HG03175 (cell line): ENCODE measurements around the gene ATRNL1.

ENCODE experiments used
- ATAC-seq: cut with Tn5 transposase; IDR thresholded peaks from one replicate; pipeline ENCODE4 v1.9.1; 2021; ENCODE audit warnings: mild to moderate bottlenecking, moderate library complexity; ENCODE audit not compliant: unreplicated experiment

The ATRNL1 gene

GRCh38 chr10:115882021-115882420 is 788.9 kb downstream of the ATRNL1 start:
- ATAC-seq = no peak

- ATAC-seq = no peak
Observed at GRCh38 chr10:115883372-115883771, 790.2 kb downstream of the ATRNL1 start.

GRCh38 chr10:115884331-115884730 is 791.2 kb downstream of the ATRNL1 start:
- no peak for ATAC-seq

- ATAC-seq = no peak
Observed at GRCh38 chr10:115895166-115895565, 802.0 kb downstream of the ATRNL1 start.

GRCh38 chr10:115898242-115898641 is 805.1 kb downstream of the ATRNL1 start:
- no peak for ATAC-seq

- ATAC-seq = no peak
Observed at GRCh38 chr10:115902596-115902995, 809.4 kb downstream of the ATRNL1 start.

- ATAC-seq = no peak
Observed at GRCh38 chr10:115903207-115903606, 810.0 kb downstream of the ATRNL1 start.

GRCh38 chr10:115903845-115904244 is 810.7 kb downstream of the ATRNL1 start:
- no peak for ATAC-seq

- ATAC-seq = no peak
Observed at GRCh38 chr10:115909037-115909436, 815.9 kb downstream of the ATRNL1 start.

- no peak for ATAC-seq
Observed at GRCh38 chr10:115909962-115910731, 817.0 kb downstream of the ATRNL1 start.

GRCh38 chr10:115914475-115914874 is 821.3 kb downstream of the ATRNL1 start:
- ATAC-seq = no peak

- no peak for ATAC-seq
Observed at GRCh38 chr10:115915429-115915828, 822.3 kb downstream of the ATRNL1 start.

- ATAC-seq = no peak
Observed at GRCh38 chr10:115918812-115919211, 825.6 kb downstream of the ATRNL1 start.

- ATAC-seq = no peak
Observed at GRCh38 chr10:115921795-115922194, 828.6 kb downstream of the ATRNL1 start.

GRCh38 chr10:115931309-115931708 is 838.1 kb downstream of the ATRNL1 start:
- no peak for ATAC-seq

- ATAC-seq = no peak
Observed at GRCh38 chr10:115932099-115932498, 838.9 kb downstream of the ATRNL1 start.

GRCh38 chr10:115933098-115933497 is 839.9 kb downstream of the ATRNL1 start:
- no peak for ATAC-seq

GRCh38 chr10:115935731-115936130 is 842.6 kb downstream of the ATRNL1 start:
- no peak for ATAC-seq

GRCh38 chr10:115936926-115937767 is 844.0 kb downstream of the ATRNL1 start:
- no peak for ATAC-seq

- ATAC-seq = no peak
Observed at GRCh38 chr10:115937768-115938056, 844.5 kb downstream of the ATRNL1 start.

- ATAC-seq = no peak
Observed at GRCh38 chr10:115939101-115939854, 846.1 kb downstream of the ATRNL1 start.

- no peak for ATAC-seq
Observed at GRCh38 chr10:115941361-115941771, 848.2 kb downstream of the ATRNL1 start.
